Gastroesophageal sphincter (tissue), 4 donors: ENCODE results near the gene DNMT1. TPM values are rescaled to one million over a fixed set of nuclear protein-coding genes. Genes with fewer than 3 reads are reported as not detected.

Experiments used
- ATAC-seq: fragments of 150-250 bp; one replicate; pipeline ENCODE4 v1.9.1; 2016; ENCODE audit warnings: mild to moderate bottlenecking, moderate library complexity
- H3K27ac ChIP-seq, 4 donors: fragments of 200-600 bp; sonication (generic) in 3 of 4; 1 replicate in 3 of 4; 2 replicates in 1 of 4; pipeline ENCODE4 v1.5.1; 2016 to 2019
- H3K27me3 ChIP-seq: fragments of 200-600 bp; sonication (generic); one replicate; pipeline ENCODE4 v1.5.1; 2019
- H3K36me3 ChIP-seq, 2 donors: fragments of 200-600 bp; sonication (generic); one replicate each; pipeline ENCODE4 v1.5.1; 2019; ENCODE audit warnings: control low read depth in 1 of 2
- H3K4me1 ChIP-seq, 3 donors: fragments of 200-600 bp; sonication (generic); 1 replicate in 2 of 3; 2 replicates in 1 of 3; pipeline ENCODE4 v1.5.1; 2016 to 2019; ENCODE audit warnings: control low read depth in 2 of 3
- H3K4me3 ChIP-seq, 2 donors: fragments of 200-600 bp; sonication (generic); one replicate each; pipeline ENCODE4 v1.5.1; 2019; ENCODE audit warnings: mild to moderate bottlenecking in 1 of 2, moderate library complexity in 1 of 2
- H3K9me3 ChIP-seq, 3 donors: fragments of 200-600 bp; sonication (generic); one replicate each; pipeline ENCODE4 v1.5.1; 2017 to 2019; ENCODE audit warnings: control low read depth in 2 of 3
- EP300 ChIP-seq: sonication (generic); formaldehyde crosslinking; IDR thresholded peaks from one replicate; pipeline ENCODE4 v1.6.1; 2017; ENCODE audit warnings: antibody characterized with exemption, mild to moderate bottlenecking
- POLR2A ChIP-seq, 2 donors: fragments of 450-650 bp; IDR thresholded peaks; one replicate each; pipeline ENCODE4 v1.6.1; 2017; ENCODE audit warnings: antibody characterized with exemption in 2 of 2, mild to moderate bottlenecking in 2 of 2, moderate library complexity in 1 of 2
- POLR2AphosphoS5 ChIP-seq: sonication (generic); formaldehyde crosslinking; IDR thresholded peaks from one replicate; pipeline ENCODE4 v1.6.1; 2017; ENCODE audit warnings: antibody characterized with exemption
- WGBS, 2 donors: methylation state at CpG; one replicate each; pipeline ENCODE4 v1.1.5; 2018; ENCODE audit warnings: low coverage in 1 of 2; 5-methylcytosine and 5-hydroxymethylcytosine counted together
- total RNA-seq, 4 donors: library from RNA; depleted of rRNA; stranded (reverse); fragments of >200 nt; gene quantifications; one replicate each; pipeline ENCODE4 v1.1.0, GENCODE V29; 2016
- TF ChIP-seq, protein P1 (sequence below), 4 experiments: fragments of 200-600 bp in 2 of 4; fragments of 450-650 bp in 2 of 4; sonication (generic) in 1 of 4; IDR thresholded peaks; one replicate each; pipeline ENCODE4 v1.5.1; 2017 to 2019; ENCODE audit warnings: antibody characterized with exemption in 4 of 4, mild to moderate bottlenecking in 2 of 4, moderate library complexity in 2 of 4

DNMT1 gene
- total RNA-seq, 4 donors from 2014 or later, result 28.1 to 50.6 (median 38.1) TPM

DNA sequence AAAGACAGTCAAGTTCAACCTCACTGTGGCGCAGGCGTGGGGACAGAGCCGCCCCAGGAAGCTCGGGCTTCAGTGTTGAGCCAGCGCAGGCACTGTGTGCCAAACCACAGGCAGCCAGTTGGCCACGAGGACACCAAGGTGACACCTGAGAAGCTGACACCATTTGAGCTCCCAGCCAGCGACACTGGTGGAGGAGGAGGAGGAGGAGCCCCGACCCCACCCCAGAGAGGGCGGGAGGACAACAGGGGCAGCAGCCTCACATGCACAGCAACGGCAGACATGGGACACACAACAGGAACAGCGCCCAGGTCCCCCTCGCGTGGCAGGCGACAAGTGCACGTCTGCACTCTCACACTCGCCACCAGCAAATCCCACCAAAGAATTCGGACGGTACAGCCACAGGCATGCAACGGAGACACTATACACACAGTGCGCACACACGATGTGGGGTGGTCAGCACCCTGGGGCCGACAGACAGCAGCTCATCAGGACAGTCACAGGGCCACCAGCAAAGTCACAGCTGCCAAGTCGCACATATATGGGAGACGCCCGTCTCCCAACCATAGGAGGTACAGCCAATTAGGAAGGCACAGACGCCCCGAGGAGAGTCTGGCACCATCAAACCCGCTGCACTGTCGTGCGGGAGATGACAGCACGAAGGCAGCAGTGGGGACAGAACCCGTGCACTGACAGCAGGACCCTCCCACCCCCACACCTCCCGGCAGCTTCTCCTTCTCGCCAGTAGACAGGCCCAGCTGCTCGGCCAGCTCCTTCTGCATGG is 78.5 kb downstream of the DNMT1 start:
- WGBS, 2 donors, result no CpG with 5 or more reads among the region's 35 CpGs
- H3K4me1 ChIP-seq, result peaks cover 3 to 61% (median 13%) of the 10 kb centered on the region in 3 donors
- ATAC-seq, result no peak
- no peaks in the 10 kb centered on the region for H3K9me3 ChIP-seq
- H3K27me3 ChIP-seq, result no peaks in the 10 kb centered on the region
- peaks cover 0 to 59% of the 10 kb centered on the region in 2 donors for H3K36me3 ChIP-seq
- no peak overlapping the region for H3K27ac ChIP-seq
- no peak overlapping the region for H3K4me3 ChIP-seq
- no peak for TF ChIP-seq EP300
- TF ChIP-seq, protein P1, sequence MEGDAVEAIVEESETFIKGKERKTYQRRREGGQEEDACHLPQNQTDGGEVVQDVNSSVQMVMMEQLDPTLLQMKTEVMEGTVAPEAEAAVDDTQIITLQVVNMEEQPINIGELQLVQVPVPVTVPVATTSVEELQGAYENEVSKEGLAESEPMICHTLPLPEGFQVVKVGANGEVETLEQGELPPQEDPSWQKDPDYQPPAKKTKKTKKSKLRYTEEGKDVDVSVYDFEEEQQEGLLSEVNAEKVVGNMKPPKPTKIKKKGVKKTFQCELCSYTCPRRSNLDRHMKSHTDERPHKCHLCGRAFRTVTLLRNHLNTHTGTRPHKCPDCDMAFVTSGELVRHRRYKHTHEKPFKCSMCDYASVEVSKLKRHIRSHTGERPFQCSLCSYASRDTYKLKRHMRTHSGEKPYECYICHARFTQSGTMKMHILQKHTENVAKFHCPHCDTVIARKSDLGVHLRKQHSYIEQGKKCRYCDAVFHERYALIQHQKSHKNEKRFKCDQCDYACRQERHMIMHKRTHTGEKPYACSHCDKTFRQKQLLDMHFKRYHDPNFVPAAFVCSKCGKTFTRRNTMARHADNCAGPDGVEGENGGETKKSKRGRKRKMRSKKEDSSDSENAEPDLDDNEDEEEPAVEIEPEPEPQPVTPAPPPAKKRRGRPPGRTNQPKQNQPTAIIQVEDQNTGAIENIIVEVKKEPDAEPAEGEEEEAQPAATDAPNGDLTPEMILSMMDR (IDR thresholded peaks at IDR 0.05), result no peak
- TF ChIP-seq POLR2A (IDR thresholded peaks at IDR 0.05), result no peak
- TF ChIP-seq POLR2AphosphoS5, result no peak

DNA sequence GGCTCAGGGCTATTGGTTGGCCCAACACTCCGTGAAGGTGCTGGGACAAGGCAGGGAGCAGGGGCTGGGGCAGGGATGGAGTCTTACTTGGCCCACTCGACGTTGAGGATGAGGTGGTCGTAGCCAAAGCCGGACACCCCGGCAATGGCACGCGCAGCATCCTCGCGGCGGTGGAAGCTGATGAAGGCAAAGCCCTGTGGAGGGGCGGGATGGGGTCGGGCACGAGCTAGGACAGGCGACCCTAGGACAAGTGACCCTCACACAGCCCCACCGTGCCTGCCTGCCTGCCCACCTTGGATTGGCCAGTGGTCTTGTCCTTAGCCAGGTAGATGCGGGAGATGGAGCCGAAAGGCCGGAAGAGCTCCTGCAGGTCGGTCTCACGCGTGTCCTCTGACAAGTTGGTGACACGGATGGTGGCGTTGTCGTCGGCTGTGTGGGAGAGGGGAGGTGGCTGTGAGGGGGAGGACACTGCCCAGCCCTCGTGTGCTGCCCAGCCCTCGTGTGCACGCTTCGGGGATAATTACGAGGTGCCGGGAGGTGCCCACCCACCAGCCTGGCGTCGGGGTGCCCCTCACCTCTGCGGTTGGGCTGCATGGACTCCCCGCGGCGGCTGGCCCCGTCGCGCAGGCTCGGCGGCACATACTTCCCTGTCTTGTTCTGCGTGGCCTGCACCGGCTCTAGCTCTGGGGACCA is 79.2 kb downstream of the DNMT1 start:
- no peak overlapping the region for H3K4me3 ChIP-seq
- TF ChIP-seq POLR2A (IDR thresholded peaks at IDR 0.05) (no peak), POLR2AphosphoS5 (peak; percentile 5)
- H3K4me1 ChIP-seq, result peaks cover 3 to 54% (median 13%) of the 10 kb centered on the region in 3 donors
- ATAC-seq, result no peak
- no peaks in the 10 kb centered on the region for H3K9me3 ChIP-seq
- WGBS, 2 donors, result 74 to 86% methylated on average over 7 to 20 of the region's 45 CpGs
- H3K27ac ChIP-seq, result no peak overlapping the region
- H3K27me3 ChIP-seq, result no peaks in the 10 kb centered on the region
- H3K36me3 ChIP-seq, result peaks cover 0 to 66% of the 10 kb centered on the region in 2 donors

DNA sequence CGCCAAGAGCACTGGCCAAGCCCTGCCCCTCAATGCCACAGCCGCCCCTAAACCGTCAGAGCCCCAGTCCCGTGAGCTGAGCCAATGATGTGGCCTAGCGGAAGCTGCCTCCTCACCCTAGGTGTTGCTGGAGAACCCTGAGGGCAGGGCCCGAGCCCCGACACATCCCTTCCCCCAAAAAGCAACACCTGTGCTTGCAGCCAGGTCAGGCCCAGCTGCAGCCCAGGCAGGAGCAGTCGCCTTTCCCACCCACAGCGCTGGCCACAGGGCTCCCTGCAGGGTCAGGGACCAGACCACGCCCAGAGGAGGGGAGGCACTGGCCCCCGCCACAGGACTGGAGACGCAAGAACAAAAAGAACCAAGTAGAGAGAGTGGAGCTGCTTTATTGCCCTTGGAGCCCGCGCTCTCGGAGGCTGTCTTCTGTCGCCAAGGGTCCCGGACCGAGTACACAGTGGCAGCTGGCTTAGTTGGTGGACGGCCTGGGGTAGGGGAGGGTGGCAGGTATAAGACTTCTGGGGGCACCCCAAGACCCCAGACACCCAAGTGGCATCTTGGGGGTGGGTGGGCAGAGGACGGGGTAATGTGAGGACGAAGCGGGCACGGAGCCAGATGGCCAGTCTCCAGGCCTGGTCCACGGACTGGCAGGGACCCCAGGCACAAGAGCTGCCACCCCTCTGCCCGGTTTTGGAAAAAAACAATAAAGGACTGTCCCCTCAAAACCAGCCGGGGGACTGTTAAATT is 79.9 kb downstream of the DNMT1 start:
- Histone ChIP-seq H3K9me3 (no peaks in the 10 kb centered on the region), H3K4me3 (no peak overlapping the region), H3K4me1 (peaks cover 3 to 46% (median 13%) of the 10 kb centered on the region in 3 donors), H3K36me3 (peaks cover 0 to 73% of the 10 kb centered on the region in 2 donors), H3K27me3 (no peaks in the 10 kb centered on the region), H3K27ac (no peak overlapping the region)
- TF ChIP-seq POLR2AphosphoS5 (peak; percentile 12), EP300 (no peak), POLR2A (IDR thresholded peaks at IDR 0.05) (no peak)
- 40 to 84% methylated on average over 8 to 12 of the region's 26 CpGs for WGBS, 2 donors
- ATAC-seq, result no peak

DNA sequence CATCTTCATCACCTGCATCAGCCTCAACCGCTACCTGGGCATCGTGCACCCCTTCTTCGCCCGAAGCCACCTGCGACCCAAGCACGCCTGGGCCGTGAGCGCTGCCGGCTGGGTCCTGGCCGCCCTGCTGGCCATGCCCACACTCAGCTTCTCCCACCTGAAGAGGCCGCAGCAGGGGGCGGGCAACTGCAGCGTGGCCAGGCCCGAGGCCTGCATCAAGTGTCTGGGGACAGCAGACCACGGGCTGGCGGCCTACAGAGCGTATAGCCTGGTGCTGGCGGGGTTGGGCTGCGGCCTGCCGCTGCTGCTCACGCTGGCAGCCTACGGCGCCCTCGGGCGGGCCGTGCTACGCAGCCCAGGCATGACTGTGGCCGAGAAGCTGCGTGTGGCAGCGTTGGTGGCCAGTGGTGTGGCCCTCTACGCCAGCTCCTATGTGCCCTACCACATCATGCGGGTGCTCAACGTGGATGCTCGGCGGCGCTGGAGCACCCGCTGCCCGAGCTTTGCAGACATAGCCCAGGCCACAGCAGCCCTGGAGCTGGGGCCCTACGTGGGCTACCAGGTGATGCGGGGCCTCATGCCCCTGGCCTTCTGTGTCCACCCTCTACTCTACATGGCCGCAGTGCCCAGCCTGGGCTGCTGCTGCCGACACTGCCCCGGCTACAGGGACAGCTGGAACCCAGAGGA is 80.6 kb downstream of the DNMT1 start:
- Histone ChIP-seq H3K36me3 (peaks cover 0 to 81% of the 10 kb centered on the region in 2 donors), H3K4me1 (peaks cover 3 to 42% (median 11%) of the 10 kb centered on the region in 3 donors), H3K27ac (no peak overlapping the region), H3K9me3 (no peaks in the 10 kb centered on the region), H3K4me3 (no peak overlapping the region), H3K27me3 (no peaks in the 10 kb centered on the region)
- peak; percentile 11 for ATAC-seq
- 67% methylated on average over 1 of the region's 43 CpGs; no CpG with 5 or more reads in 1 of the 2 donors for WGBS, 2 donors
- TF ChIP-seq POLR2AphosphoS5, result peak; percentile 8
- TF ChIP-seq EP300, result no peak
- peak in 1 of 2 donors; percentile 17 for TF ChIP-seq POLR2A (IDR thresholded peaks at IDR 0.05)

DNA sequence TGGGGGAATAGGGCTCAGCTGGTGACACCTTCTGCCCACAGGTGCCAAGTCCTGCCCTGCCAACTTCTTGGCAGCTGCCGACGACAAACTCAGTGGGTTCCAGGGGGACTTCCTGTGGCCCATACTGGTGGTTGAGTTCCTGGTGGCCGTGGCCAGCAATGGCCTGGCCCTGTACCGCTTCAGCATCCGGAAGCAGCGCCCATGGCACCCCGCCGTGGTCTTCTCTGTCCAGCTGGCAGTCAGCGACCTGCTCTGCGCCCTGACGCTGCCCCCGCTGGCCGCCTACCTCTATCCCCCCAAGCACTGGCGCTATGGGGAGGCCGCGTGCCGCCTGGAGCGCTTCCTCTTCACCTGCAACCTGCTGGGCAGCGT is 81.2 kb downstream of the DNMT1 start:
- no peaks in the 10 kb centered on the region for H3K9me3 ChIP-seq
- no peaks in the 10 kb centered on the region for H3K27me3 ChIP-seq
- H3K27ac ChIP-seq, result peak overlapping the region in 2 of 4 donors; percentile 2 to 31
- ATAC-seq, result peak; percentile 1
- no peak overlapping the region for H3K4me3 ChIP-seq
- peaks cover 0 to 37% (median 6%) of the 10 kb centered on the region in 3 donors for H3K4me1 ChIP-seq
- 68% methylated on average over 16 of the region's 19 CpGs; no CpG with 5 or more reads in 1 of the 2 donors for WGBS, 2 donors
- TF ChIP-seq, protein P1 (IDR thresholded peaks at IDR 0.05), result no peak
- TF ChIP-seq POLR2AphosphoS5, result peak; percentile 21
- peaks cover 0 to 84% of the 10 kb centered on the region in 2 donors for H3K36me3 ChIP-seq
